SK-N-DZ (cell line): ENCODE measurements around the gene TPD52L2.

ENCODE experiments used
- DNase-seq: peaks from one replicate; pipeline ENCODE4 v3.0.0-alpha.2; 2015; ENCODE audit warnings: low spot score
- small RNA-seq, 2 experiments: library from RNA; depleted of rRNA; stranded (forward); fragments of <200 nt; gene quantifications; one replicate each; pipeline ENCODE3, GENCODE V24; 2014

The TPD52L2 gene

DNA sequence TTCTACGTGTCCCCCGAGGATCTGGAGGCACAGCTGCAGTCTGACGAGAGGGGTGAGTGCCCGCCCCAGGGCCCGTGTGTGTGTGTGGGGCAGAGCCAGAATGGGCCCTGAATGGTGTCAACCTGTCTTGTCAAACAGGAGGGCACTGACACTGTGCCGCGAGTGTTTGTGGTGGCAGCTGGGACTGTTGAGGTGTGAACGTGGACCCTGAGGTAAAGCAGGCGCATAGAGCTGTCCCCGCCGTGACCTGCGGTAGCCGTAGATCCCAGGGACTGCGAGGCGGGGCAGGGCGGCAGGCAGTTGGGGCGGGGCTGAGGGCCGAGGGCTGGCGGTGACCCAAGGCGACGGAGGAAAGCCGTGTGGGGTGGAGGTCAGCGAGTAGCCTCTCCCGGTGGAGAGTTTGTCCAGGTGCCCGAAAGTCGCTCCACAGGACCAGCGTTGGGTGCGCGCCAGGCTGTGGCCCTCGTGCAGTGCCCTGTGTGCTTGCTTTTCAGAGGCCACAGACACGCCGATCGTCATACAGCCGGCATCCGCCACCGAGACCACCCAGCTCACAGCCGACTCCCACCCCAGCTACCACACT, 66.0 kb downstream of the TPD52L2 start:
- no peak for DNase-seq

DNA sequence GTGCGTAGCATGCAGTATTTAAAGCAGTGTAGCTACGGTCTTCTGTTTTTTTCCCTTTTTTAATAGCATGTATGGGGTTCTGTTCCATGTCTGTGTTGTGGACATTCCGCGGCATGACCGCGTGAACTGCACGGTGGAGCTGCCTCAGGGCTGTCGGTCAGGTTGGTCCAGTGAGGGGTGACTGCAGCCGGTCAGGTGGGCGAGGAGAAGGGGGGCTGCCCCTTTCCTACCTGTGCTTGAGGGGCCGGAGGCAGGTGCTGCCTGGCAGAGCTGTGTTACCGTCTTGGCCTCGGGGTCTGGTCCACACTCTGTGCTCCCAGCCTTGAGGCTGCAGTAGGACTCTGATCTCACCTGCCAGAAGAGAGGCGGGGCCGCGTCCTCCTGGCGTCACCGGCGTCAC, 66.7 kb downstream of the TPD52L2 start:
- no peak for DNase-seq

DNA sequence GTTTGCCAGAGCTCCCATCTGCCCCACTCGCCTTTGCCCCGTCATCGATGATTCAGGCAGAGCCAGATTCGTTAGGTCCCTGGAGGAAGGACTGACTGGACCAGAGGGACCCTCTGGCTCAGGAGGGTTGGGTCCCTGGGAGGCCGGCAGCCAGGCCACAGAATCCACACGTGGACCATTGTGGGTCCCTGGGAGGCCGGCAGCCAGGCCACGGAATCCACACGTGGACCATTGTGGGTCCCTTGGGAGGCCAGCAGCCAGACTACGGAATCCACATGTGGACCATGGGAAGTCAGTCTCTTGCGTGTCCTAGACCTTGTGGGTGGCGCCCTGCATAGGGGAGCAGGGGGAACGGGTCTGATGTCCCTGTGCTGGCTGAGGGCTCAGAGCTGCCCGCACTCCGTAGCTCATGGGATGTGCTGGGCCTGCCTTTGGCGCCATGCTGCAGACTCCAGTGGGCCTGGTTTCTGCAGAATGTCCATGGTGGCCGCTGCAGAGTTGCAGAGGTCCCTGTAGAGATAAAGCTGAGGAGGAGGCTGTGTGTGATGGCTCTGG, 67.6 kb downstream of the TPD52L2 start:
- no peak for DNase-seq

DNA sequence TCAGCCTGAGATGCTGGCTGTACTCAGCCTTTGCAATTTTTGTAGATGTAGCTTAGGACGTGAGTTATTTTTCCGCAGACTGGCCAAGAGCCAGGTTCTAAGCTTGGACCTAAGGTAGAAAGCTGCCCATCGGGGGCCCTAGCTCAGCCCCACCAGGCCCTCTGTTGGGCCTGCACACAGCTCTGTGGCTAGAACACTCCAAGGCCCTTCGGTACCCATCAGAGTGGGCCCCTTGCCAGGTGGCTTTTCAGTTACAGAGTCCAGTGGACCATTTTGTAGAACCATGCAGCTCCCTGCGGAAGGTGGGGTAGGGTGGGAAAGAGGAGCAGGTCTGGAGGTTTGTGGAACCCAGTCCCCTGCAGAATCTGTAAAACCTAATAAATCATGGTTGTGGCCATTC, 68.6 kb downstream of the TPD52L2 start:
- DNase-seq, result no peak

DNA sequence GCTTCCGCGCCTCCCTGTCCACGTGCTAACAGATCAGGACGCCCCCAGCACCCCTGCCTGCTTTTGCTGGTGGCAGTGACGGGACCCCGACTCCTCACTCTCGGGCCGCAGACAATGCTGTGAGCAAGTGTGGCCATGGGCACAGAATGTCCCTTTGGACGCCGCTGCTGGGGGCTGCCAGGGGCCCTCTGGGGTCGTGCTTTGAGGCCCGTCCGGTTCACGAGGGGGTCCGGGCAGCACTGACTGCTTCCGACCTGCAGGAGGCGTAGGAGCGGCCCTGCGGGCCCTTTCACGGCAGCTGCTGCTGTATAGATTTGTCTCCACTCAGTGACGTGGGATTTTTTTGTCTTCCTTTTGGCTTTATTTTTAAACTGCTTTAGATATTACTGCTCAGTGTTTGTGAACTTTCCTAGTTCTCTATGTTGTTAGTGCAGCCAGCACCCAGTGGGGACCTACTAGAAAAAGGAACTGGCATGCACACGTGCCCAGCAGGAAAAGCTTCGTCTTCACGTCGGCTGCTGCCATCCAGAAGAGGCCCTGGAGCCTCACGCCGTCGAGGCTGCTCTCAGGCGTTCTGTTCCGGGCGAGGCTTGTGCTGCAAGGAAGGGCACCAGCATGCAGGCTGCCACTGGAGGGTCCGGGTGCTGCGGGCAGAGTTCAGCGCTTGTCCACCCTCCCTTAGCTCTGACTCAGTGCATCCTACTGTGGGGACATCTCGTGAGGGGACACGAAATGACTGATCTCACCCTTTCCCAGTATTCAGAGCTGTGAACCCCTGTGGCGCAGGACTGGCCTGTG, 69.4 kb downstream of the TPD52L2 start:
- no peak for DNase-seq

DNA sequence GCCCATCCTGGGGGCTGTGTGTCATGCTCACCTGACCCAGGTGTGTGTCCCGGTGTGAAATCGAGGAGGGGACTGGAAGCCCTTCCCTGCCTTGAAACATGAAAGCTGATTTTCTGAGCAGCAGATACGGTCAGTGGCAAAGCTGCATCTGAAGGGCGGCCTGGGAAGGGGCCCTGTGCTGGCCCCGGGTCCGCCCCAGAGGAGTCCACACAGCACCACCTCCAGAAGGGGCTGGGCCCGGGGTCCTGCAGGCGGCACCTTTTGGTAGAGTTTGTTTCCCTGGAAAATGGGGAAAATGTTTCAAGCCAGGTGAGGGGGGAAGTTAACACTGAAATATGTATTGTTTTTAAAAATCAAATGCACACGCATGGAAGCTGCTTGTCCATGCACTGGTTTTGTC, 70.4 kb downstream of the TPD52L2 start:
- no peak for DNase-seq

DNA sequence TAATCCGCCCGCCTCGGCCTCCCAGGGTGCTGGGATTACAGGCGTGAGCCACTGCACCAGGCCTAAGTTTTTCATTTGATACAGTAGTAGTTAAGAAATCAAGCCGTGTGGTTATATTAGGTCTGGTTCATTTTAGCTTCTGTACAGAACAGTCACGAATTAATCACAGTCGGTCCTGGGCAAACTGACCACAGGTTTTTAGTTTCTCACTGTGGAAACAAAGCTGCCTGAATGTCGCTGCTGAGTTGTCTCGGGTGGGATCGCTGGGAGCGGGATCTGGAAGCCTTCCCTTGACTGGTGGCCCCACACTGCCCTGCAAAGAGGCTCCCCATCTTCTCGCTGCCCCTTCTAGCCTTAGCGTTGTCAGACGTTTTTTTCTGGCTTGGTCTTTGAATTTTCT, 72.5 kb downstream of the TPD52L2 start:
- no peak for DNase-seq

DNA sequence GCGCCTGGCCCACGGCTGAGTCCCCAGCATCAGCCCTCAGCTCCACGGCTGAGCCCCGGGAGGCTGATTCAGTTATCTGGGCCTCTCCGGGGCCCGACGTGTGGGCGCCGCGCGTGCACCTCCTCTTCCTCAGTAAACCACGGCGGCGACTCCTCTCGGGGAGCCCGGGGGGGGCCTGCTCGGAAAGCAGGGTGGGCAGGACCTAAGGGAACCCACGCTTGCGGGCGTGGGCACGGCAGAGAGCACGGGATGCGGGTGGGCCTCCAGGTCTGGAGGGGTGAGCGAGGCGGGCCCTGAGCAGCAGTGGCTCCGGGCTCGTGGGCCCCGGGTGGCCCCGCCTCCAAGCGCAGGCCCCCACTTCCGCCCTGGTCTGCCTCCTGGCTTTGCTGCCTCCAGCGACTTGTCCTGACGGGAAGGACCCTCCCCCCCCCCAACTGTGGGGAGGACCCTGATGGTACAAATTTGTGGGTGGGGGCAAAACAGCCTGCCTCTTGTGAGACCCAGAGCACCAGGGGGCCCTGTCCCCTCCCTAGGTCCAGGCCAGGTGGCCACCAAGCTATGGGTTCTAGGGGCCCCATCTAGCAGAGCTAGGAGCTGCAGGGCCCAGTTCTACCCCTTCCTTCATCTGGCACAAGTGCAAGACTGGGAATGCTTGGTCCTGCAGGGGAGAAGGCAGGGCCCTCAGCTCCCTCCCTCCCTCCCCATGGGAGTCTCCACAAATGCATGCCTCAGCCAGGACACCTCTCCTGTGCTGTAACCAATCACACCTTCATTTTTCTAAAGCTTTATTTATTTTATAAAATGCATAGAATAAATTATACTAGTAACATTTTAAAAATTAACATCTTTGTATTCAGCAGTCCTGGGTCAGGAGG, 74.2 kb downstream of the TPD52L2 start:
- no peak for DNase-seq

DNA sequence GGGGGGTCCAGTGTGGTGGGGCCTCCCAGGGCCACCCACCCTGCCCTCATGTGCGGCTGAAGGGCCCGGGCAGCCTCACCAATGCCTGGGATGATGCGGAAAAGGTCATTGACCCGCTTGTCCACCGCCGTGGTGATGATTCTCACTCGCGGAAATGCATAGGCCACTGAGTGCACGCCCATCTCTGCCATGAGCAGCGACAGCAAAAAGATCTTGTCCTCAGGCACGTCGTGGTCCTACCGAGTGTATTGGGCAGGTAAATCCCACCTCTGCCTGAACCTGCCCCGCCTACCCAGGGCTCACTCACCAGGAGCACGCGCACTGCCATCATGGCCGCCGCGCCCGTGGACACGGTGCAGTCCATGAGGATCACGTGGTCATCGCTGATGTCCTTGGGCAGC, 75.0 kb downstream of the TPD52L2 start:
- DNase-seq, result no peak

DNA sequence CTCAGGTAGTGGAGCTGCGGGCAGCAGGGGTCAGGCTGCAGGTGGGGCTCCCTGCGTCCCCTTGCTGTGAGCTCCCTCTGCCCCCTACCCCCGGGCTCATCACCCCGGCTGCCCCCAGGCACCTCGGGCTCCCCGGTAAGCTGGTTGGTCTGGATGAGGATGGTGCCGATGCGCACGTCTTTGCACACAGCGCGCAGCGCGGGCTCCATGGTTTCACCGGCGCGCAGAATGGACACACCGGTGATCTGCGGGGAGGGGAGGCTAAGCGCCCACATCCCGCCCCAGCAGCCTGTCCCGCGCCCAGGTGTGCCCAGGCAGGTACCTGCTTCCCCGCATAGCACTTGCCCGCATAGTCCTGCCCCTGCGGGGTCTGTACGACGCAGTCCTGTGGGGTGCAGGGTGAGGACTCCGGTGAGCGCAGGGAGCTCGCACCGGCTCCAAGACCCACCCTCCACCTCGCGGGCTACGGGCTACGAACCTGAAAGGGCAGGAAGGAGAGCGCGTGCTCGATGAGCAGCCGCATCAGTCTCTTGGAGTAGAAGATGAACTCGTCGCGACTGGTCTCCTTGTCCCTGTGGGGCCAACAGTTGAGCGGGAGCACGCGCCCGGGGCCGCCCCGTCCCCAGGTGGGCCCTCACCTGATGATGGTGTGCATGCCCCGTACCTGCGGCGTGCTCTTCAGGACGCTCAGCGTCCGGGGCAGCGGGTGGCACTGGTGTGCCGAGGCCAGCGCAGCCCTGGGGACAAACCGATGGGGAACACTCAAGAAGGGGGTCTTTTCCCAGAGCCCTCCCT, 75.6 kb downstream of the TPD52L2 start:
- no peak for DNase-seq

Small RNAs within 50 kb of the gene (small RNA-seq; reads per million reads assigned to genes)
- gene MIR941-2 (0 reads per million in 2 experiments), gene MIR941-4 (0 reads per million in 2 experiments), gene MIR941-5 (0.03 to 0.04 reads per million in 2 experiments), gene RNU1-134P (0.16 to 1.1 reads per million in 2 experiments)
